Immature natural killer cell (primary cell): ENCODE results near the gene ADAMTS8. TPM values are rescaled to one million over a fixed set of nuclear protein-coding genes. Genes with fewer than 3 reads are reported as not detected.

Experiments
- DNase-seq, 3 donors: peaks; one replicate each; pipeline ENCODE4 v3.0.0; 2022; ENCODE audit warnings: mixed read lengths in 1 of 3
- H3K27ac Mint-ChIP-seq, 6 donors: one replicate each; pipeline ENCODE4 v1.8.0; 2020; ENCODE audit warnings: mixed read lengths in 6 of 6, mild to moderate bottlenecking in 5 of 6, inconsistent platforms in 4 of 6, moderate library complexity in 3 of 6
- H3K27me3 Mint-ChIP-seq, 3 donors: one replicate each; pipeline ENCODE4 v1.8.0; 2020 to 2021; ENCODE audit warnings: low read depth in 3 of 3, mild to moderate bottlenecking in 3 of 3, mixed read lengths in 3 of 3, moderate library complexity in 3 of 3, inconsistent platforms in 1 of 3
- H3K36me3 Mint-ChIP-seq, 3 donors: one replicate each; pipeline ENCODE4 v1.8.0; 2020; ENCODE audit warnings: mixed read lengths in 3 of 3, inconsistent platforms in 2 of 3, mild to moderate bottlenecking in 2 of 3
- H3K4me1 Mint-ChIP-seq, 2 donors: one replicate each; pipeline ENCODE4 v1.8.0; 2020; ENCODE audit warnings: inconsistent platforms in 2 of 2, mild to moderate bottlenecking in 2 of 2, mixed read lengths in 2 of 2, moderate library complexity in 1 of 2
- H3K4me3 Mint-ChIP-seq, 5 donors: one replicate each; pipeline ENCODE4 v1.8.0; 2020; ENCODE audit warnings: mild to moderate bottlenecking in 5 of 5, mixed read lengths in 5 of 5, inconsistent platforms in 3 of 5, moderate library complexity in 3 of 5
- H3K9me3 Mint-ChIP-seq, 6 donors: one replicate each; pipeline ENCODE4 v1.8.0; 2020; ENCODE audit warnings: mild to moderate bottlenecking in 6 of 6, mixed read lengths in 6 of 6, inconsistent platforms in 4 of 6, moderate library complexity in 3 of 6
- polyA plus RNA-seq, 3 donors: library from polyadenylated mRNA; unstranded; fragments of 300-500 nt; fragmentation: Illumina TruSeq; gene quantifications; one replicate each; pipeline ENCODE4 v1.2.3, GENCODE V29; 2021

ADAMTS8 gene
- polyA plus RNA-seq, 3 donors from 2014 or later = 0.18 TPM; not detected in 2

- no peak overlapping the region for H3K27ac Mint-ChIP-seq
- H3K36me3 Mint-ChIP-seq = no peaks in the 10 kb centered on the region
- no peak for DNase-seq
- peaks cover 0 to 7% (median 1%) of the 10 kb centered on the region in 3 donors for H3K27me3 Mint-ChIP-seq
- H3K4me3 Mint-ChIP-seq = no peak overlapping the region
- peaks cover 0 to 2% (median 0%) of the 10 kb centered on the region in 6 donors for H3K9me3 Mint-ChIP-seq
- H3K4me1 Mint-ChIP-seq = peaks cover 0 to 2% of the 10 kb centered on the region in 2 donors
Measured at GRCh38 chr11:130413405-130414106, 14.9 kb downstream of the ADAMTS8 start.

- Mint-ChIP-seq H3K27me3 (peaks cover 0 to 7% (median 1%) of the 10 kb centered on the region in 3 donors), H3K4me3 (no peak overlapping the region), H3K27ac (no peak overlapping the region), H3K9me3 (peaks cover 0 to 2% (median 0%) of the 10 kb centered on the region in 6 donors), H3K4me1 (peaks cover 2 to 4% of the 10 kb centered on the region in 2 donors), H3K36me3 (no peaks in the 10 kb centered on the region)
- no peak for DNase-seq
Measured at GRCh38 chr11:130411223-130411622, 17.2 kb downstream of the ADAMTS8 start.

GRCh38 chr11:130409594-130410388, 18.6 kb downstream of the ADAMTS8 start:
- H3K4me3 Mint-ChIP-seq = no peak overlapping the region
- DNase-seq = no peak
- no peaks in the 10 kb centered on the region for H3K36me3 Mint-ChIP-seq
- peaks cover 0 to 7% (median 0%) of the 10 kb centered on the region in 3 donors for H3K27me3 Mint-ChIP-seq
- H3K9me3 Mint-ChIP-seq = peaks cover 0 to 2% (median 0%) of the 10 kb centered on the region in 6 donors
- peaks cover 2 to 8% of the 10 kb centered on the region in 2 donors for H3K4me1 Mint-ChIP-seq
- H3K27ac Mint-ChIP-seq = peak overlapping the region in 2 of 6 donors; percentile 22 to 69

- Mint-ChIP-seq H3K9me3 (peaks cover 0 to 2% (median 0%) of the 10 kb centered on the region in 6 donors), H3K4me1 (peaks cover 0 to 8% of the 10 kb centered on the region in 2 donors)
Measured at GRCh38 chr11:130408901-130409300, 19.5 kb downstream of the ADAMTS8 start.

GRCh38 chr11:130408401-130408890, 20.0 kb downstream of the ADAMTS8 start:
- H3K27me3 Mint-ChIP-seq = peaks cover 0 to 5% (median 0%) of the 10 kb centered on the region in 3 donors
- H3K4me1 Mint-ChIP-seq = peaks cover 0 to 8% of the 10 kb centered on the region in 2 donors
- no peak overlapping the region for H3K27ac Mint-ChIP-seq
- no peaks in the 10 kb centered on the region for H3K36me3 Mint-ChIP-seq
- no peak overlapping the region for H3K4me3 Mint-ChIP-seq
- DNase-seq = no peak
- H3K9me3 Mint-ChIP-seq = peaks cover 0 to 2% (median 0%) of the 10 kb centered on the region in 6 donors

More at GRCh38 chr11:130408901-130409300, 19.5 kb downstream of the ADAMTS8 start:
- H3K27ac Mint-ChIP-seq = no peak overlapping the region
- no peak overlapping the region for H3K4me3 Mint-ChIP-seq
- peaks cover 0 to 5% (median 0%) of the 10 kb centered on the region in 3 donors for H3K27me3 Mint-ChIP-seq
- H3K36me3 Mint-ChIP-seq = no peaks in the 10 kb centered on the region
- DNase-seq = no peak

- H3K27me3 Mint-ChIP-seq = peaks cover 0 to 5% (median 3%) of the 10 kb centered on the region in 3 donors
- H3K27ac Mint-ChIP-seq = no peak overlapping the region
Measured at GRCh38 chr11:130407978-130408377, 20.4 kb downstream of the ADAMTS8 start.

GRCh38 chr11:130405428-130405827, 23.0 kb downstream of the ADAMTS8 start:
- Mint-ChIP-seq H3K9me3 (peaks cover 0 to 2% (median 0%) of the 10 kb centered on the region in 6 donors), H3K27ac (no peak overlapping the region), H3K27me3 (peaks cover 0 to 14% (median 7%) of the 10 kb centered on the region in 3 donors), H3K36me3 (peaks cover 0 to 5% (median 0%) of the 10 kb centered on the region in 3 donors), H3K4me3 (no peak overlapping the region), H3K4me1 (peaks cover 9 to 22% of the 10 kb centered on the region in 2 donors)
- DNase-seq = no peak

More at GRCh38 chr11:130407978-130408377, 20.4 kb downstream of the ADAMTS8 start:
- Mint-ChIP-seq H3K36me3 (no peaks in the 10 kb centered on the region), H3K9me3 (peaks cover 0 to 2% (median 0%) of the 10 kb centered on the region in 6 donors), H3K4me3 (no peak overlapping the region), H3K4me1 (peaks cover 0 to 8% of the 10 kb centered on the region in 2 donors)
- DNase-seq = no peak

GRCh38 chr11:130404727-130405126, 23.7 kb downstream of the ADAMTS8 start:
- Mint-ChIP-seq H3K27ac (peak overlapping the region in 2 of 6 donors; percentile 12 to 69), H3K27me3 (peaks cover 1 to 16% (median 7%) of the 10 kb centered on the region in 3 donors), H3K9me3 (peaks cover 0 to 2% (median 0%) of the 10 kb centered on the region in 6 donors), H3K4me1 (peaks cover 13 to 29% of the 10 kb centered on the region in 2 donors), H3K4me3 (no peak overlapping the region), H3K36me3 (peaks cover 0 to 5% (median 0%) of the 10 kb centered on the region in 3 donors)
- DNase-seq = no peak

- H3K9me3 Mint-ChIP-seq = peaks cover 0 to under 1% (median 0%) of the 10 kb centered on the region in 6 donors
- H3K36me3 Mint-ChIP-seq = peaks cover 0 to 5% (median 0%) of the 10 kb centered on the region in 3 donors
- peaks cover 13 to 29% of the 10 kb centered on the region in 2 donors for H3K4me1 Mint-ChIP-seq
- no peak overlapping the region for H3K4me3 Mint-ChIP-seq
- no peak for DNase-seq
- peaks cover 2 to 15% (median 7%) of the 10 kb centered on the region in 3 donors for H3K27me3 Mint-ChIP-seq
- no peak overlapping the region for H3K27ac Mint-ChIP-seq
Measured at GRCh38 chr11:130403967-130404366, 24.4 kb downstream of the ADAMTS8 start.

- peaks cover 13 to 29% of the 10 kb centered on the region in 2 donors for H3K4me1 Mint-ChIP-seq
- H3K36me3 Mint-ChIP-seq = peaks cover 0 to 5% (median 0%) of the 10 kb centered on the region in 3 donors
- no peak for DNase-seq
- H3K4me3 Mint-ChIP-seq = no peak overlapping the region
- peaks cover 2 to 14% (median 7%) of the 10 kb centered on the region in 3 donors for H3K27me3 Mint-ChIP-seq
- no peaks in the 10 kb centered on the region for H3K9me3 Mint-ChIP-seq
- H3K27ac Mint-ChIP-seq = no peak overlapping the region
Measured at GRCh38 chr11:130403271-130403804, 25.1 kb downstream of the ADAMTS8 start.

- no peak overlapping the region for H3K27ac Mint-ChIP-seq
- no peak overlapping the region for H3K4me3 Mint-ChIP-seq
- H3K27me3 Mint-ChIP-seq = peaks cover 2 to 14% (median 7%) of the 10 kb centered on the region in 3 donors
- peaks cover 13 to 29% of the 10 kb centered on the region in 2 donors for H3K4me1 Mint-ChIP-seq
- H3K36me3 Mint-ChIP-seq = peaks cover 0 to 7% (median 0%) of the 10 kb centered on the region in 3 donors
- DNase-seq = no peak
- no peaks in the 10 kb centered on the region for H3K9me3 Mint-ChIP-seq
Measured at GRCh38 chr11:130402570-130402969, 25.8 kb downstream of the ADAMTS8 start.

- Mint-ChIP-seq H3K36me3 (peaks cover under 1 to 14% (median under 1%) of the 10 kb centered on the region in 3 donors), H3K27ac (peak overlapping the region in 3 of 6 donors; percentile 21 to 82 (median 56)), H3K9me3 (no peaks in the 10 kb centered on the region), H3K4me3 (peak overlapping the region in 1 of 5 donors; percentile 45), H3K4me1 (peaks cover 13 to 22% of the 10 kb centered on the region in 2 donors), H3K27me3 (peaks cover 2 to 14% (median 12%) of the 10 kb centered on the region in 3 donors)
- no peak for DNase-seq
Measured at GRCh38 chr11:130400781-130401483, 27.5 kb downstream of the ADAMTS8 start.

GRCh38 chr11:130399196-130399595, 29.2 kb downstream of the ADAMTS8 start:
- Mint-ChIP-seq H3K27me3 (peaks cover 2 to 14% (median 13%) of the 10 kb centered on the region in 3 donors), H3K27ac (peak overlapping the region in 1 of 6 donors; percentile 38), H3K36me3 (peaks cover 3 to 17% (median 4%) of the 10 kb centered on the region in 3 donors), H3K4me3 (no peak overlapping the region), H3K4me1 (peaks cover 13 to 22% of the 10 kb centered on the region in 2 donors), H3K9me3 (no peaks in the 10 kb centered on the region)
- no peak for DNase-seq
